Measurements from ENCODE around the gene MCAT. TPM values are rescaled to one million over a fixed set of nuclear protein-coding genes. Genes with fewer than 3 reads are reported as not detected.

Gene MCAT
- total and polyA plus RNA-seq, 2 donors from 2014 or later = 24.8 to 74.7 TPM

- Histone ChIP-seq H3K27ac (ENCODE audit: low read depth in 2 of 2, low read length in 2 of 2) (no peak overlapping the region), H3K9me3 (ENCODE audit: control insufficient read depth in 2 of 3, insufficient read depth in 1 of 3, low read length in 3 of 3) (no peaks in the 10 kb centered on the region), H3K4me1 (ENCODE audit: control insufficient read depth in 2 of 3, insufficient read depth in 2 of 3, low read depth in 1 of 3, low read length in 3 of 3) (peaks cover 0 to 4% (median 2%) of the 10 kb centered on the region in 3 donors), H3K27me3 (ENCODE audit: control insufficient read depth, insufficient read depth, low read length) (peaks cover 10% of the 10 kb centered on the region), H3K36me3 (ENCODE audit: control insufficient read depth in 2 of 3, insufficient read depth in 3 of 3, low read length in 3 of 3) (no peaks in the 10 kb centered on the region), H3K4me3 (ENCODE audit: low read length in 3 of 3) (no peak overlapping the region), H3K9ac (ENCODE audit: low read length in 3 of 3) (no peak overlapping the region)
- no peak for TF ChIP-seq CTCF (IDR thresholded peaks at IDR 0.05; ENCODE audit: borderline replicate concordance, extremely low read depth, insufficient read depth)
- intact Hi-C loops (cut with DNase I) = no loop called here
- FAIRE-seq (no peak), DNase-seq (no peak)
These were observed 29.5 kb downstream of the MCAT start for GRCh38 chr22:43113526-43114251.

GRCh38 chr22:43110927-43111623, 32.1 kb downstream of the MCAT start:
- Histone ChIP-seq H3K36me3 (ENCODE audit: control insufficient read depth in 2 of 3, insufficient read depth in 3 of 3, low read length in 3 of 3) (no peaks in the 10 kb centered on the region), H3K4me1 (ENCODE audit: control insufficient read depth in 2 of 3, insufficient read depth in 2 of 3, low read depth in 1 of 3, low read length in 3 of 3) (peaks cover 0 to 4% (median 2%) of the 10 kb centered on the region in 3 donors), H3K27ac (ENCODE audit: low read depth in 2 of 2, low read length in 2 of 2) (no peak overlapping the region), H3K27me3 (ENCODE audit: control insufficient read depth, insufficient read depth, low read length) (peaks cover 10% of the 10 kb centered on the region), H3K4me3 (ENCODE audit: low read length in 3 of 3) (peak overlapping the region in 2 of 3 donors; percentile 50 to 67), H3K9me3 (ENCODE audit: control insufficient read depth in 2 of 3, insufficient read depth in 1 of 3, low read length in 3 of 3) (no peaks in the 10 kb centered on the region), H3K9ac (ENCODE audit: low read length in 3 of 3) (no peak overlapping the region)
- no peak for TF ChIP-seq CTCF (IDR thresholded peaks at IDR 0.05; ENCODE audit: borderline replicate concordance, extremely low read depth, insufficient read depth)
- peak in 3 of 5 donors; percentile 34 to 58 (median 51) for DNase-seq
- FAIRE-seq = no peak
- intact Hi-C loops (cut with DNase I) = no loop called here

- Histone ChIP-seq H3K36me3 (ENCODE audit: control insufficient read depth in 2 of 3, insufficient read depth in 3 of 3, low read length in 3 of 3) (no peaks in the 10 kb centered on the region), H3K9ac (ENCODE audit: low read length in 3 of 3) (peak within 1 kb of the TSS in 1 of 3 donors; percentile 55), H3K27me3 (ENCODE audit: control insufficient read depth, insufficient read depth, low read length) (peaks cover 10% of the 10 kb centered on the region), H3K9me3 (ENCODE audit: control insufficient read depth in 2 of 3, insufficient read depth in 1 of 3, low read length in 3 of 3) (no peaks in the 10 kb centered on the region), H3K4me3 (ENCODE audit: low read length in 3 of 3) (peak within 1 kb of the TSS in 2 of 3 donors; percentile 50 to 67), H3K27ac (ENCODE audit: low read depth in 2 of 2, low read length in 2 of 2) (no peak within 1 kb of the TSS), H3K4me1 (ENCODE audit: control insufficient read depth in 2 of 3, insufficient read depth in 2 of 3, low read depth in 1 of 3, low read length in 3 of 3) (peaks cover 0 to 4% (median 2%) of the 10 kb centered on the region in 3 donors)
- peak; percentile 18 for TF ChIP-seq CTCF (IDR thresholded peaks at IDR 0.05; ENCODE audit: borderline replicate concordance, extremely low read depth, insufficient read depth)
- no peak for FAIRE-seq
- DNase-seq = peak; percentile 57 to 83 (median 73)
- intact Hi-C loops (cut with DNase I) = no loop called here
These were observed 32.7 kb downstream of the MCAT start, which contains the start of gene BIK for GRCh38 chr22:43110444-43110926. BIK (plus strand) TSS chr22:43110750; CDS start chr22:43124023, 13,273 bp downstream.
